ENCODE measurements around the gene RAB35.

DNA sequence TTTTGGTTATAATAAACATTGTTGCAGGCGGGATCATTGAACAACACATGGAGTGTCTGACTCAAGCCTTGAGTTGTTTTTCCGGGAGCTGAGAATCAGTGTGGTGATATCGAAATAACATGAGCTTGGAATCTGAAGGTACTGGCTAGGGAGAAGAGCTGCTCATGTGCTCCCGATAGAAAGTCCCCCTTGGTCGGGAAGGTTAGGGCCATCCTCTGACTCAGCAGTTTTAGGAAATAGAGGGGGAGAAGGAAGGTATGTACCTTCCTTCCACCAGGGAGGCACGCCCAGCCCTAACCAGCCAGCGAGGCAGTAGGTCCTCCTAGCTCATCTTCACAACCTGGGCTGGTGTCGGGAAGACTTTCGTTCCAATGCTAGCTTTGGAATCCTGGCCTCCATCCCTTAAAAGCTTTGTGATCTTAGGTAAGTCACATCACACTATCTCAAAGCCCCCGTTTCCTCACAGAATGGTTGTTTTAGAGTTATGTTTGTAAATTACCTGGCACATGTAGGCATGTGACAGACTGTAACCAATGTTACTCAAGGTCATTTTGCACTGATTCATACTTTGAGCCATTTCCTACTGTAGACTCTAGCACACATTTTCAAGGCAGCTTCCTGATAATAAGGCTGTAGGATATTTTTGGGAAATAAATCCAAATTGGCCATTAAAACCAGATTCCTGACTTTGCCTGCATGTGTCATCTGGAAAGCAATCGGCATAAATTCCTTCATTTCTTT is 1.9 kb upstream of the RAB35 start:
- TF ChIP-seq FOXA1 (IDR thresholded peaks at IDR 0.05) (no peak), BHLHE40 (IDR thresholded peaks at IDR 0.05; ENCODE audit: borderline replicate concordance) (no peak), SP1 (IDR thresholded peaks at IDR 0.05) (no peak), LEF1 (IDR thresholded peaks at IDR 0.05; ENCODE audit: borderline replicate concordance) (no peak), FOXK2 (IDR thresholded peaks at IDR 0.05) (no peak), L3MBTL2 (conservative IDR thresholded peaks at IDR 0.05) (no peak)
